Osteoblast (primary cell): Measurements from ENCODE around the gene CMTM8. TPM values are rescaled to one million over a fixed set of nuclear protein-coding genes. Genes with fewer than 3 reads are reported as not detected.

Experiments
- DNase-seq: peaks from one replicate; pipeline ENCODE4 v3.0.0; 2011; ENCODE audit warnings: low spot score, mixed read lengths; ENCODE audit not compliant: insufficient read length; ENCODE audit errors: missing footprints
- H2AFZ ChIP-seq: 2 replicates; pipeline ENCODE4 v1.6.0; 2011; ENCODE audit warnings: mild to moderate bottlenecking, low read length
- H3K27ac ChIP-seq: 2 replicates; pipeline ENCODE4 v1.5.1; 2011; ENCODE audit warnings: mild to moderate bottlenecking, low read depth, low read length, moderate library complexity
- H3K27me3 ChIP-seq: 2 replicates; pipeline ENCODE4 v1.6.0; 2012; ENCODE audit warnings: mild to moderate bottlenecking, control low read depth, inconsistent platforms, low read length, moderate library complexity; ENCODE audit not compliant: insufficient read depth
- H3K36me3 ChIP-seq: 2 replicates; pipeline ENCODE4 v1.5.1; 2011; ENCODE audit warnings: mild to moderate bottlenecking, low read length, control low read depth, moderate library complexity; ENCODE audit not compliant: insufficient read depth
- H3K4me1 ChIP-seq: 2 replicates; pipeline ENCODE4 v1.5.1; 2011; ENCODE audit warnings: mild to moderate bottlenecking, low read length, control low read depth, moderate library complexity; ENCODE audit not compliant: insufficient read depth
- H3K4me2 ChIP-seq: 2 replicates; pipeline ENCODE4 v1.6.0; 2011; ENCODE audit warnings: mild to moderate bottlenecking, low read length; ENCODE audit not compliant: insufficient read depth
- H3K4me3 ChIP-seq: fragments of 200-600 bp; sonication (generic); 3 replicates; pipeline ENCODE4 v1.5.1; 2012; ENCODE audit warnings: mild to moderate bottlenecking, low read length, inconsistent platforms; ENCODE audit not compliant: insufficient read depth
- H3K79me2 ChIP-seq: 2 replicates; pipeline ENCODE4 v1.6.0; 2012; ENCODE audit warnings: mild to moderate bottlenecking, low read length, control low read depth, inconsistent platforms; ENCODE audit not compliant: insufficient read depth
- H3K9me3 ChIP-seq: 2 replicates; pipeline ENCODE4 v1.5.1; 2011; ENCODE audit warnings: low read depth, low read length, control low read depth
- H4K20me1 ChIP-seq: 2 replicates; pipeline ENCODE4 v1.6.0; 2012; ENCODE audit warnings: mild to moderate bottlenecking, low read length, control low read depth; ENCODE audit not compliant: insufficient read depth
- CTCF ChIP-seq: IDR thresholded peaks from 2 replicates; pipeline ENCODE4 v1.5.1; 2011; ENCODE audit warnings: mild to moderate bottlenecking, low read depth, low read length, moderate library complexity; ENCODE audit errors: extremely low read depth
- total RNA-seq: library from RNA; depleted of rRNA; stranded (reverse); fragments of >200 nt; gene quantifications from 2 replicates; pipeline ENCODE4 v1.2.3, GENCODE V29; 2012

Gene CMTM8
- total RNA-seq, 1 donor: 1.4 TPM

- Histone ChIP-seq H3K4me3 (no peak overlapping the region), H3K27ac (no peak overlapping the region), H3K4me2 (no peak overlapping the region), H3K27me3 (no peaks in the 10 kb centered on the region), H3K9me3 (no peaks in the 10 kb centered on the region), H3K79me2 (no peaks in the 10 kb centered on the region), H3K4me1 (no peaks in the 10 kb centered on the region), H4K20me1 (no peaks in the 10 kb centered on the region), H3K36me3 (no peaks in the 10 kb centered on the region), H2AFZ (no peak overlapping the region)
- no peak for TF ChIP-seq CTCF
- no peak for DNase-seq
Measured at GRCh38 chr3:32367442-32367841, 129.0 kb downstream of the CMTM8 start.

GRCh38 chr3:32371461-32372212 lies 133.2 kb downstream of the CMTM8 start:
- Histone ChIP-seq H3K4me3 (no peak overlapping the region), H3K79me2 (no peaks in the 10 kb centered on the region), H3K9me3 (no peaks in the 10 kb centered on the region), H3K27me3 (peaks cover 2% of the 10 kb centered on the region), H4K20me1 (no peaks in the 10 kb centered on the region), H3K36me3 (no peaks in the 10 kb centered on the region), H2AFZ (no peak overlapping the region), H3K27ac (no peak overlapping the region), H3K4me2 (no peak overlapping the region), H3K4me1 (peaks cover 4% of the 10 kb centered on the region)
- DNase-seq: no peak
- no peak for TF ChIP-seq CTCF

- peaks cover 2% of the 10 kb centered on the region for H3K27me3 ChIP-seq
- H4K20me1 ChIP-seq: no peaks in the 10 kb centered on the region
- no peak for TF ChIP-seq CTCF
- no peaks in the 10 kb centered on the region for H3K9me3 ChIP-seq
- H3K4me3 ChIP-seq: no peak overlapping the region
- H3K36me3 ChIP-seq: no peaks in the 10 kb centered on the region
- no peak overlapping the region for H3K27ac ChIP-seq
- DNase-seq: no peak
- no peaks in the 10 kb centered on the region for H3K79me2 ChIP-seq
- H3K4me2 ChIP-seq: no peak overlapping the region
- H2AFZ ChIP-seq: no peak overlapping the region
- peaks cover 4% of the 10 kb centered on the region for H3K4me1 ChIP-seq
Measured at GRCh38 chr3:32372213-32372490, 133.7 kb downstream of the CMTM8 start.

GRCh38 chr3:32373276-32373675 lies 134.8 kb downstream of the CMTM8 start:
- no peak for DNase-seq
- H3K9me3 ChIP-seq: no peaks in the 10 kb centered on the region
- H2AFZ ChIP-seq: no peak overlapping the region
- no peak overlapping the region for H3K27ac ChIP-seq
- H3K4me2 ChIP-seq: no peak overlapping the region
- TF ChIP-seq CTCF: no peak
- no peak overlapping the region for H3K4me3 ChIP-seq
- H3K36me3 ChIP-seq: no peaks in the 10 kb centered on the region
- peaks cover 2% of the 10 kb centered on the region for H3K27me3 ChIP-seq
- peaks cover 4% of the 10 kb centered on the region for H3K4me1 ChIP-seq
- H4K20me1 ChIP-seq: no peaks in the 10 kb centered on the region
- no peaks in the 10 kb centered on the region for H3K79me2 ChIP-seq
